B cell (primary cell): Measurements from ENCODE around the gene MCM7. TPM values are rescaled to one million over a fixed set of nuclear protein-coding genes. Genes with fewer than 3 reads are reported as not detected.
A peak's percentile ranks its signal among the peaks of the same experiment; 100 is the strongest.

ENCODE experiments used
- ATAC-seq: fragments of 200-7000 bp; cut with Tn5 transposase; one replicate; pipeline ENCODE4 v1.10.0; 2021; ENCODE audit warnings: low read depth, mild to moderate bottlenecking, moderate number of reproducible peaks, moderate library complexity
- CTCF ChIA-PET: fragments of 350-600 bp; sonication (Branson Sonifier 250); formaldehyde crosslinking; loops from one replicate; lab custom pipeline; 2021; ENCODE audit warnings: antibody characterized with exemption, inconsistent platforms; lab: Charles Lee
- POLR2A ChIA-PET: fragments of 350-600 bp; sonication (Branson Sonifier 250); formaldehyde crosslinking; loops from one replicate; lab custom pipeline; 2021; ENCODE audit warnings: antibody characterized with exemption; lab: Charles Lee
- DNase-seq: peaks from one replicate; pipeline ENCODE4 v3.0.0; 2013
- H2AFZ ChIP-seq: 2 replicates; pipeline ENCODE4 v1.6.1; 2012; ENCODE audit warnings: mild to moderate bottlenecking, low read depth, low read length; ENCODE audit not compliant: insufficient read depth, poor library complexity, severe bottlenecking
- H3K27ac ChIP-seq, 2 donors: 1 replicate in 1 of 2; 2 replicates in 1 of 2; pipeline ENCODE4 v1.5.1; 2012 to 2013; ENCODE audit warnings: low read length in 2 of 2, mild to moderate bottlenecking in 2 of 2, moderate library complexity in 1 of 2
- H3K27me3 ChIP-seq, 4 experiments: fragments of 200-600 bp in 1 of 4; sonication (generic) in 1 of 4; replicated peaks in 1 of 4; 1 replicate in 2 of 4; 2 replicates in 2 of 4; pipeline versions ENCODE4 v1.6.1 to v1.7.0; 2013 to 2016; ENCODE audit warnings: low read length in 3 of 4, mild to moderate bottlenecking in 2 of 4, mixed read lengths in 1 of 4, moderate library complexity in 1 of 4; ENCODE audit not compliant: insufficient read depth in 4 of 4, control insufficient read depth in 3 of 4; ENCODE audit errors: control extremely low read depth in 1 of 4
- H3K36me3 ChIP-seq, 2 experiments: replicated peaks in 1 of 2; 1 replicate in 1 of 2; 2 replicates in 1 of 2; pipeline versions ENCODE4 v1.6.1 to v1.7.1; 2013; ENCODE audit warnings: low read length in 1 of 2; ENCODE audit not compliant: insufficient read depth in 2 of 2, control insufficient read depth in 1 of 2; ENCODE audit errors: control extremely low read depth in 1 of 2, extremely low read depth in 1 of 2
- H3K4me1 ChIP-seq, 2 donors: fragments of 200-600 bp in 1 of 2; sonication (generic) in 1 of 2; 1 replicate in 1 of 2; 2 replicates in 1 of 2; pipeline versions ENCODE4 v1.5.1 to v1.6.1; 2013 to 2017; ENCODE audit warnings: low read length in 2 of 2; ENCODE audit not compliant: control insufficient read depth in 2 of 2, insufficient read depth in 2 of 2
- H3K4me2 ChIP-seq: replicated peaks from 2 replicates; pipeline ENCODE3; 2012; ENCODE audit warnings: mild to moderate bottlenecking, low read depth, low read length; ENCODE audit not compliant: poor library complexity, severe bottlenecking
- H3K4me3 ChIP-seq, 5 experiments: fragments of 200-600 bp in 1 of 5; sonication (generic) in 1 of 5; 1 replicate in 3 of 5; 2 replicates in 2 of 5; pipeline versions ENCODE4 v1.5.1 to v1.7.0; 2011 to 2016; ENCODE audit warnings: low read length in 4 of 5, mild to moderate bottlenecking in 4 of 5, low read depth in 2 of 5, control low read depth in 1 of 5, moderate library complexity in 1 of 5; ENCODE audit not compliant: insufficient read depth in 1 of 5; ENCODE audit errors: control extremely low read depth in 1 of 5, extremely low read depth in 1 of 5
- H3K79me2 ChIP-seq: fragments of 200-600 bp; sonication (generic); one replicate; pipeline ENCODE4 v1.6.0; 2016; ENCODE audit warnings: low read length; ENCODE audit not compliant: control insufficient read depth, insufficient read depth
- H3K9ac ChIP-seq: fragments of 200-600 bp; sonication (generic); 2 replicates; pipeline ENCODE4 v1.6.1; 2017; ENCODE audit warnings: mild to moderate bottlenecking, low read length, moderate library complexity
- H3K9me3 ChIP-seq, 3 donors: one replicate each; pipeline versions ENCODE4 v1.6.1 to v1.7.1; 2013; ENCODE audit warnings: low read length in 2 of 3; ENCODE audit not compliant: control insufficient read depth in 2 of 3, insufficient read depth in 1 of 3; ENCODE audit errors: control extremely low read depth in 1 of 3
- H4K20me1 ChIP-seq: 2 replicates; pipeline ENCODE4 v1.6.0; 2012; ENCODE audit warnings: mild to moderate bottlenecking, low read length; ENCODE audit not compliant: insufficient read depth, control insufficient read depth, poor library complexity, severe bottlenecking
- H3K27ac Mint-ChIP-seq: one replicate; pipeline ENCODE4 v1.8.0; 2021; ENCODE audit warnings: mixed read lengths
- H3K27me3 Mint-ChIP-seq: one replicate; pipeline ENCODE4 v1.8.0; 2021; ENCODE audit warnings: mixed read lengths
- H3K4me1 Mint-ChIP-seq: one replicate; pipeline ENCODE4 v1.8.0; 2021; ENCODE audit warnings: mixed read lengths
- H3K4me3 Mint-ChIP-seq: one replicate; pipeline ENCODE4 v1.8.0; 2021; ENCODE audit warnings: mixed read lengths
- H3K9me3 Mint-ChIP-seq: one replicate; pipeline ENCODE4 v1.8.0; 2022; ENCODE audit warnings: mixed read lengths; ENCODE audit not compliant: insufficient read depth
- CTCF ChIP-seq: fragments of 200-600 bp; IDR thresholded peaks from one replicate; pipeline ENCODE4 v1.8.0; 2022; ENCODE audit warnings: antibody characterized with exemption, mild to moderate bottlenecking
- EZH2 ChIP-seq: IDR thresholded peaks from 2 replicates; pipeline ENCODE4 v1.6.1; 2012; ENCODE audit warnings: borderline replicate concordance, low read depth, mild to moderate bottlenecking, moderate library complexity, low read length; ENCODE audit not compliant: insufficient read depth, poor library complexity, severe bottlenecking
- WGBS: methylation state at CpG from one replicate; pipeline ENCODE4 v1.1.5; 2013; ENCODE audit warnings: missing lambda C conversion rate; ENCODE audit not compliant: insufficient coverage; 5-methylcytosine and 5-hydroxymethylcytosine counted together
- intact Hi-C: fragments of 100-400 bp; cut with micrococcal nuclease; formaldehyde crosslinking; loops from one replicate; pipeline ENCODE4 v1.10.0; 2022
- polyA plus RNA-seq: library from polyadenylated mRNA; depleted of rRNA; stranded (reverse); fragments of >200 nt; gene quantifications from 2 replicates; pipeline ENCODE4 v1.2.3, GENCODE V29; 2012
- small RNA-seq: library from RNA; depleted of rRNA; stranded (forward); fragments of <200 nt; gene quantifications from one replicate; pipeline ENCODE3, GENCODE V24; 2012; ENCODE audit warnings: low replicate concordance, low read depth; ENCODE audit not compliant: insufficient read length
- total RNA-seq, 2 donors: library from RNA; stranded (reverse); fragments of 120-200 nt in 1 of 2; gene quantifications; 1 replicate in 1 of 2; 2 replicates in 1 of 2; pipeline versions ENCODE4 v1.2.3 to v1.2.4, GENCODE V29; 2013 to 2022

Gene MCM7
- total and polyA plus RNA-seq, 2 donors (not counting 1 experiment from before 2014, with no cell fraction given), result 154 to 171 TPM

- Mint-ChIP-seq H3K4me3 (peak overlapping the region; percentile 67), H3K9me3 (no peaks in the 10 kb centered on the region), H3K4me1 (peaks cover 21% of the 10 kb centered on the region), H3K27me3 (no peaks in the 10 kb centered on the region), H3K27ac (peak overlapping the region; percentile 28)
- Histone ChIP-seq H3K9me3 (no peaks in the 10 kb centered on the region), H3K79me2 (no peaks in the 10 kb centered on the region), H3K9ac (no peak overlapping the region), H3K27ac (no peak overlapping the region), H2AFZ (no peak overlapping the region), H3K4me2 (peak overlapping the region; percentile 35), H3K4me1 (peaks cover 10 to 16% of the 10 kb centered on the region in 2 donors), H3K36me3 (no peaks in the 10 kb centered on the region), H4K20me1 (no peaks in the 10 kb centered on the region), H3K4me3 (no peak overlapping the region), H3K27me3 (no peaks in the 10 kb centered on the region)
- TF ChIP-seq EZH2 (no peak), CTCF (peak; percentile 11)
- intact Hi-C loops, result no loop called here
- ATAC-seq, result no peak
- WGBS, result 26% methylated on average over 6 of the region's 6 CpGs
- CTCF ChIA-PET, result interaction anchor here (0.6 to 0.8 kb wide), 4 partner anchors 25 to 787 kb away, joined by 3 read pairs; no protein-coding TSS in a partner anchor
- POLR2A ChIA-PET, result no interaction called here
- DNase-seq, result peak; percentile 42
These were observed 56.5 kb downstream of the MCM7 start for GRCh38 chr7:100044718-100045117.

Small RNA genes within 50 kb of the gene (small RNA-seq; reads per million reads assigned to genes)
- gene MIR106B, result 1,332 reads per million, percentile 98 among the genes with 10 or more reads in this experiment
- gene MIR25, result 1,945 reads per million, percentile 99 among the genes with 10 or more reads in this experiment
- gene MIR93, result 250 reads per million, percentile 96 among the genes with 10 or more reads in this experiment

Other genes starting within 250 kb of the MCM7 start
- 1.2 and 1.3 TPM in 2 replicates for gene OR2AE1, start 224.4 kb downstream of the MCM7 start, total RNA-seq
- gene OR2AE1, start 224.4 kb downstream of the MCM7 start, polyA plus RNA-seq, result 0.22 and 0.43 TPM in 2 replicates
- 56.7 and 58.1 TPM in 2 replicates for gene TRIM4, start 181.9 kb downstream of the MCM7 start, total RNA-seq
- 14.2 and 15.1 TPM in 2 replicates for gene TRIM4, start 181.9 kb downstream of the MCM7 start, polyA plus RNA-seq
- gene GJC3, start 171.8 kb downstream of the MCM7 start, total RNA-seq, result not detected in 2 replicates
- not detected in 2 replicates for gene GJC3, start 171.8 kb downstream of the MCM7 start, polyA plus RNA-seq
- gene AZGP1, start 125.4 kb downstream of the MCM7 start, total RNA-seq, result not detected in 2 replicates
- gene AZGP1, start 125.4 kb downstream of the MCM7 start, polyA plus RNA-seq, result not detected in 2 replicates
- gene ZKSCAN1, start 85.8 kb downstream of the MCM7 start, total RNA-seq, result 89.3 and 97.4 TPM in 2 replicates
- 12.9 and 14.0 TPM in 2 replicates for gene ZKSCAN1, start 85.8 kb downstream of the MCM7 start, polyA plus RNA-seq
- gene ZSCAN21, start 51.6 kb downstream of the MCM7 start, total RNA-seq, result 12.9 and 13.2 TPM in 2 replicates
- gene ZSCAN21, start 51.6 kb downstream of the MCM7 start, polyA plus RNA-seq, result 6.7 and 8.3 TPM in 2 replicates
- gene ZNF3, start 19.7 kb downstream of the MCM7 start, total RNA-seq, result 44.8 and 48.5 TPM in 2 replicates
- 19.2 and 21.5 TPM in 2 replicates for gene ZNF3, start 19.7 kb downstream of the MCM7 start, polyA plus RNA-seq
- 75.1 and 79.6 TPM in 2 replicates for gene COPS6, start 12.4 kb downstream of the MCM7 start, total RNA-seq
- gene COPS6, start 12.4 kb downstream of the MCM7 start, polyA plus RNA-seq, result 68.6 and 76.5 TPM in 2 replicates
- 17.6 and 18.3 TPM in 2 replicates for gene AP4M1, start 246 bp upstream of the MCM7 start, total RNA-seq
- gene AP4M1, start 246 bp upstream of the MCM7 start, polyA plus RNA-seq, result 7.7 and 9.0 TPM in 2 replicates
- gene TAF6, start 18.0 kb upstream of the MCM7 start, total RNA-seq, result 65.2 and 65.8 TPM in 2 replicates
- 35.5 and 48.3 TPM in 2 replicates for gene TAF6, start 18.0 kb upstream of the MCM7 start, polyA plus RNA-seq
- 13.9 and 16.8 TPM in 2 replicates for gene CNPY4, start 18.2 kb upstream of the MCM7 start, total RNA-seq
- gene CNPY4, start 18.2 kb upstream of the MCM7 start, polyA plus RNA-seq, result 8.0 and 9.0 TPM in 2 replicates
- gene MBLAC1, start 25.6 kb upstream of the MCM7 start, total RNA-seq, result 4.5 TPM in 2 replicates
- 1.4 and 1.6 TPM in 2 replicates for gene MBLAC1, start 25.6 kb upstream of the MCM7 start, polyA plus RNA-seq
- 214 TPM in 2 replicates for gene LAMTOR4, start 47.5 kb upstream of the MCM7 start, total RNA-seq
- gene LAMTOR4, start 47.5 kb upstream of the MCM7 start, polyA plus RNA-seq, result 393 and 448 TPM in 2 replicates
- gene TRAPPC14, start 57.3 kb upstream of the MCM7 start, total RNA-seq, result 71.2 and 75.8 TPM in 2 replicates
- 55.3 and 64.8 TPM in 2 replicates for gene TRAPPC14, start 57.3 kb upstream of the MCM7 start, polyA plus RNA-seq
- 0.44 and 0.74 TPM in 2 replicates for gene GAL3ST4, start 67.2 kb upstream of the MCM7 start, total RNA-seq
- gene GAL3ST4, start 67.2 kb upstream of the MCM7 start, polyA plus RNA-seq, result 1.1 and 3.0 TPM in 2 replicates
- 4.1 and 6.1 TPM in 2 replicates for gene GPC2, start 76.0 kb upstream of the MCM7 start, total RNA-seq
- 3.9 and 7.7 TPM in 2 replicates for gene GPC2, start 76.0 kb upstream of the MCM7 start, polyA plus RNA-seq
- 22.0 and 24.8 TPM in 2 replicates for gene STAG3, start 76.5 kb upstream of the MCM7 start, total RNA-seq
- gene STAG3, start 76.5 kb upstream of the MCM7 start, polyA plus RNA-seq, result 10.8 and 33.4 TPM in 2 replicates
- 51.2 and 51.4 TPM in 2 replicates for gene PVRIG, start 118.6 kb upstream of the MCM7 start, total RNA-seq
- gene PVRIG, start 118.6 kb upstream of the MCM7 start, polyA plus RNA-seq, result 6.7 and 16.2 TPM in 2 replicates
- not detected in 2 replicates for gene SPDYE3, start 206.3 kb upstream of the MCM7 start, total RNA-seq
- gene SPDYE3, start 206.3 kb upstream of the MCM7 start, polyA plus RNA-seq, result not detected in 2 replicates